ENCODE measurements around the gene CCDC178. TPM values are rescaled to one million over a fixed set of nuclear protein-coding genes. Genes with fewer than 3 reads are reported as not detected.

Gene CCDC178
- total RNA-seq, 2 donors from 2014 or later = 0.33 to 9.9 TPM

DNA sequence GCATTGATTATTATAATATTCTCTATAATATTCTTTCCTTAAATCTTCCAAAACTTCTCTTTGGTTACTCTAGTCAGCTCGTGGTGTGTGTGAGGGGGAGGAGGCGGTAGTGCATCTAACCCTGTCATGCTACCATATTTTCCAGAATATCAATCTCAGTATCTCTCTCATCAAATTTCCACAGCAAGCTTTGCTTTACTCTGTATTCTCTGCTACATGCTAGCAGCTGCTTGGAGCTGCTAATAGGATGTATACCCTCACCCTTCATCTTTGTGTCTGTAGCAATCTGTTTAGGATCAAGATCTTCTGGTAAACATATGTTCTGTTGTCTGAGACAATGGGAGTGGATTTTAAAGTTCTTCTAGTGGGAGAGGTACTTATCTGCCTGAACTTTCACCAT is 363.9 kb downstream of the CCDC178 start:
- ATAC-seq (no peak), DNase-seq (no peak)
- Histone ChIP-seq H3K9me3 (no peaks in the 10 kb centered on the region), H3K4me1 (no peaks in the 10 kb centered on the region), H3K4me3 (no peak overlapping the region), H3K27ac (no peak overlapping the region), H3K36me3 (replicated peaks in 1 of 2; ENCODE audit: insufficient read depth in 1 of 2, low read depth in 2 of 2) (no peaks in the 10 kb centered on the region), H3K27me3 (no peaks in the 10 kb centered on the region)
- TF ChIP-seq, protein P1, sequence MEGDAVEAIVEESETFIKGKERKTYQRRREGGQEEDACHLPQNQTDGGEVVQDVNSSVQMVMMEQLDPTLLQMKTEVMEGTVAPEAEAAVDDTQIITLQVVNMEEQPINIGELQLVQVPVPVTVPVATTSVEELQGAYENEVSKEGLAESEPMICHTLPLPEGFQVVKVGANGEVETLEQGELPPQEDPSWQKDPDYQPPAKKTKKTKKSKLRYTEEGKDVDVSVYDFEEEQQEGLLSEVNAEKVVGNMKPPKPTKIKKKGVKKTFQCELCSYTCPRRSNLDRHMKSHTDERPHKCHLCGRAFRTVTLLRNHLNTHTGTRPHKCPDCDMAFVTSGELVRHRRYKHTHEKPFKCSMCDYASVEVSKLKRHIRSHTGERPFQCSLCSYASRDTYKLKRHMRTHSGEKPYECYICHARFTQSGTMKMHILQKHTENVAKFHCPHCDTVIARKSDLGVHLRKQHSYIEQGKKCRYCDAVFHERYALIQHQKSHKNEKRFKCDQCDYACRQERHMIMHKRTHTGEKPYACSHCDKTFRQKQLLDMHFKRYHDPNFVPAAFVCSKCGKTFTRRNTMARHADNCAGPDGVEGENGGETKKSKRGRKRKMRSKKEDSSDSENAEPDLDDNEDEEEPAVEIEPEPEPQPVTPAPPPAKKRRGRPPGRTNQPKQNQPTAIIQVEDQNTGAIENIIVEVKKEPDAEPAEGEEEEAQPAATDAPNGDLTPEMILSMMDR (IDR thresholded peaks at IDR 0.05) = no peak
- TF ChIP-seq POLR2A (IDR thresholded peaks at IDR 0.05) = no peak
- 46 to 61% methylated on average over 2 of the region's 2 CpGs for WGBS, 2 donors
- intact Hi-C loops (cut with DNase I) = no loop called here

DNA sequence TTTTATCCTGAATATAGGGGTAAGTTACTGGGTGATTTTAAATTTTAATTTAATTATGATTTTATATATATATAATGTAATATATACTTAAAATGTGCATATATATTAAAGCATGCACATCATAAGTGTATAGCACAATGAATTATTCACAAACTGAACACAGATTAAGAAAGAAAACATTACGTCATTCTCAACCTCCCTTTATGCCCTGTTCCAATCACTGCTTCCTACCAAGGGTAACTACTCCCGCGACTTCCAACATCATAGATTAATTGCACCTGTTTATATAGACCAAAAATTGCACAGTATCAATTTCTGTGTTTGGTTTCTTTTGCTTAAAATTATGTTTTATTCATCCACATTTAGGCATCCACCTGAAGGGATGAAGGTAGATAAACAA is 366.4 kb downstream of the CCDC178 start:
- no peaks in the 10 kb centered on the region for H3K27me3 ChIP-seq
- no peak overlapping the region for H3K4me3 ChIP-seq
- H3K36me3 ChIP-seq (replicated peaks in 1 of 2; ENCODE audit: insufficient read depth in 1 of 2, low read depth in 2 of 2) = no peaks in the 10 kb centered on the region
- DNase-seq (no peak), ATAC-seq (no peak)
- 73 to 82% methylated on average over 3 of the region's 3 CpGs for WGBS, 2 donors
- H3K27ac ChIP-seq = no peak overlapping the region
- TF ChIP-seq, protein P1 (IDR thresholded peaks at IDR 0.05) = no peak
- no peak for TF ChIP-seq POLR2A (IDR thresholded peaks at IDR 0.05)
- intact Hi-C loops (cut with DNase I) = no loop called here
- H3K9me3 ChIP-seq = no peaks in the 10 kb centered on the region
- no peaks in the 10 kb centered on the region for H3K4me1 ChIP-seq

DNA sequence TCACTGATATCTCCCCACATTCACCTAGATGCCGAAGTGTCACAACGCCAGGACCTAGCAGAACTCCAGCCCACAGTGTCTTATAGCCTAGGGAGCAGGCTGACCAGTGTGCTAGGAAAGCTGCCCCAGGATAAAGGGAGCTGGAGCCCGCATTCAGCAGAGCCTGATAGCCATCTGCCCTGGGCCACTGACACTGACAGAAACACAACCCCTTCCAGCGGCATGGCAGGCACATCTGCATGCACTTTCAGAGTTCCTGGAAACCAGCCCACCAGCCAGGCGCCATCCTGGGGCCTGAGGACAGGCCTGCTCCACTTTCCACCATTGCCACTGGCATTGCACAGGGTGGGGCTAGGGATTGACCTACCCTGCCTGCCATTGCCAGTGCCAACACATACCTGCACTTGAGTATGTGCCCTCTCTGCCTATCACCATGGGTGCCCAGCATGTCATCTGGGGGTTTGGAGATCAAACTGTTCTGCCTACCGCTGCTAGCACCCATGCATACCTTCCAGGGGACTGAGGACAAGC is 377.6 kb downstream of the CCDC178 start:
- DNase-seq (no peak), ATAC-seq (no peak)
- TF ChIP-seq POLR2A (IDR thresholded peaks at IDR 0.05) = no peak
- TF ChIP-seq, protein P1 (IDR thresholded peaks at IDR 0.05) = no peak
- Histone ChIP-seq H3K4me3 (no peak overlapping the region), H3K4me1 (no peaks in the 10 kb centered on the region), H3K36me3 (replicated peaks in 1 of 2; ENCODE audit: insufficient read depth in 1 of 2, low read depth in 2 of 2) (no peaks in the 10 kb centered on the region), H3K27ac (no peak overlapping the region), H3K9me3 (no peaks in the 10 kb centered on the region), H3K27me3 (no peaks in the 10 kb centered on the region)
- intact Hi-C loops (cut with DNase I) = no loop called here
- 79 to 85% methylated on average over 6 of the region's 6 CpGs for whole genome bisulfite sequencing, 2 donors

DNA sequence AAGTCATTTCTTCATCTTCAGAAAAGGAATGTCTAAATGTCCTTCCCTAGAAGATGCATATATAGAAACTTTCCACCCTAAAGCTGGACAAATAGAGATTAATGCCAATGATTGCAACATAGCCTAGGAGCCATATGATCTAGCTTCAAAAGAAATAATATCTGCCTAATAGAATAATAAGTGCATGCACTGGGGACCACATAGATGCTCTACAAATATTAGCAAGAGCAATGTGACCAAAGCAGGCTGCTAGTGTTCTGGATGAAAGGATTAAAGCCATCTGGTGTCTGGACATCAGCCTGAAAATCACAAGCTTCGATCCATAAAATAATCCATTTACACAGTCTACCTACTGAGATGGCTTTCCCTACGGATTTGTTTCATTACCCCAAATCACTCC is 387.6 kb downstream of the CCDC178 start:
- Histone ChIP-seq H3K4me3 (no peak overlapping the region), H3K4me1 (no peaks in the 10 kb centered on the region), H3K36me3 (replicated peaks in 1 of 2; ENCODE audit: insufficient read depth in 1 of 2, low read depth in 2 of 2) (no peaks in the 10 kb centered on the region), H3K27me3 (no peaks in the 10 kb centered on the region), H3K9me3 (no peaks in the 10 kb centered on the region), H3K27ac (no peak overlapping the region)
- no peak for DNase-seq
- intact Hi-C loops (cut with DNase I) = no loop called here
- TF ChIP-seq, protein P1 (IDR thresholded peaks at IDR 0.05) = no peak
- TF ChIP-seq POLR2A (IDR thresholded peaks at IDR 0.05) = no peak
- WGBS, 2 donors = 65 to 75% methylated on average over 2 of the region's 2 CpGs
- no peak for ATAC-seq

DNA sequence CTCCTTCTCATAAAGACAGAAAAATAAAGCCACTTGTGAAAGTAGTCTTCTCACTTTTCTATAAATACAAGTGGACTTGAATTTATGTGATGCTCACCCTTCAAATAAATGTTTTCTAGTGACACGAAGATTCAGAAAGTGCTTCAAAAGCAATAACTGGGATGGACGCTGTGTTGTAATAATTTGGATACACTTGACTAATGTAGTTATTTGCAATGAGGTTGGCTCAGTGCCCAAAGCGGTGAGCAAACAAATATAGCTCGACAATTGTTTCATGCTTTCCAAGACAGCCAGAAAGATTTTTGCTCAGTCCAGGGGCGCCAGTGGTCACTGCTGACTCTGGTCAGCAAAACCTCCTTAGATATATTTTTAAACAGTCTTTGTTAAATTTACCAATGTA is 389.1 kb downstream of the CCDC178 start:
- intact Hi-C loops (cut with DNase I) = no loop called here
- ATAC-seq (no peak), DNase-seq (peak; percentile 10 to 43 (median 25))
- no peaks in the 10 kb centered on the region for H3K36me3 ChIP-seq (replicated peaks in 1 of 2; ENCODE audit: insufficient read depth in 1 of 2, low read depth in 2 of 2)
- H3K27ac ChIP-seq = no peak overlapping the region
- no peak overlapping the region for H3K4me3 ChIP-seq
- 13 to 17% methylated on average over 5 of the region's 5 CpGs for WGBS, 2 donors
- H3K27me3 ChIP-seq = no peaks in the 10 kb centered on the region
- no peaks in the 10 kb centered on the region for H3K9me3 ChIP-seq
- H3K4me1 ChIP-seq = no peaks in the 10 kb centered on the region
- TF ChIP-seq POLR2A (IDR thresholded peaks at IDR 0.05) = no peak
- TF ChIP-seq, protein P1 (IDR thresholded peaks at IDR 0.05) = no peak
